NCI-H2196 treated with DMSO at 0.1 percent for 48 hours (cell line): ENCODE measurements around the gene ATG4B.

ENCODE experiments used
- DNase-seq: peaks from one replicate; lab custom pipeline; 2025; ENCODE audit not compliant: unreplicated experiment; lab: John Stamatoyannopoulos, UW

ATG4B gene

GRCh38 chr2:241612156-241613016 is 25.1 kb upstream of the ATG4B start:
- DNase-seq, result no peak

- DNase-seq, result no peak
Observed at GRCh38 chr2:241613017-241613780, 24.3 kb upstream of the ATG4B start.

GRCh38 chr2:241615041-241615440 is 22.5 kb upstream of the ATG4B start:
- DNase-seq, result no peak

- DNase-seq, result no peak
Observed at GRCh38 chr2:241615522-241616052, 21.9 kb upstream of the ATG4B start.

- no peak for DNase-seq
Observed at GRCh38 chr2:241616168-241617125, 21.0 kb upstream of the ATG4B start.

GRCh38 chr2:241617431-241618154 is 19.9 kb upstream of the ATG4B start:
- peak; percentile 16 for DNase-seq

- DNase-seq, result no peak
Observed at GRCh38 chr2:241618296-241618805, 19.1 kb upstream of the ATG4B start.

- no peak for DNase-seq
Observed at GRCh38 chr2:241618829-241619228, 18.7 kb upstream of the ATG4B start.

- DNase-seq, result no peak
Observed at GRCh38 chr2:241619597-241620418, 17.7 kb upstream of the ATG4B start.

GRCh38 chr2:241620419-241620769 is 17.1 kb upstream of the ATG4B start:
- no peak for DNase-seq

- no peak for DNase-seq
Observed at GRCh38 chr2:241627675-241628074, 9.8 kb upstream of the ATG4B start.

GRCh38 chr2:241629762-241630435 is 7.6 kb upstream of the ATG4B start:
- DNase-seq, result no peak

- no peak for DNase-seq
Observed at GRCh38 chr2:241632478-241633325, 4.8 kb upstream of the ATG4B start.

- DNase-seq, result no peak
Observed at GRCh38 chr2:241633561-241633960, 3.9 kb upstream of the ATG4B start.

- DNase-seq, result no peak
Observed at GRCh38 chr2:241635756-241636155, 1.7 kb upstream of the ATG4B start.

- DNase-seq, result no peak
Observed at GRCh38 chr2:241636182-241637017, 1.1 kb upstream of the ATG4B start.
